22Rv1 (cell line): Measurements from ENCODE around the gene CDC73.

Source experiments
- CTCF ChIP-seq: fragments of 450-650 bp; IDR thresholded peaks from 2 replicates; pipeline ENCODE4 v1.5.1; 2017; ENCODE audit warnings: mild to moderate bottlenecking
- ZFX ChIP-seq: fragments of 450-650 bp; IDR thresholded peaks from 2 replicates; pipeline ENCODE4 v1.6.1; 2017; ENCODE audit warnings: antibody characterized with exemption, borderline replicate concordance

- TF ChIP-seq CTCF (no peak), ZFX (no peak)
These were observed 7.2 kb upstream of the CDC73 start for GRCh38 chr1:193114485-193115095.
